Activated naive CD4-positive, alpha-beta T cell treated with anti-CD3 and anti-CD28 coated beads for 36 hours (primary cell): ENCODE measurements around the gene ZC3H7A. TPM values are rescaled to one million over a fixed set of nuclear protein-coding genes. Genes with fewer than 3 reads are reported as not detected.

Experiments used
- CTCF ChIA-PET: fragments of 350-600 bp; sonication (Branson Sonifier 250); formaldehyde crosslinking; loops from one replicate; lab custom pipeline; 2021; ENCODE audit warnings: antibody characterized with exemption; lab: Charles Lee
- DNase-seq: peaks from one replicate; pipeline ENCODE4 v3.0.0-alpha.2; 2020
- H3K27ac Mint-ChIP-seq: one replicate; pipeline ENCODE4 v1.8.0; 2021; ENCODE audit warnings: mild to moderate bottlenecking, mixed read lengths
- H3K27me3 Mint-ChIP-seq: one replicate; pipeline ENCODE4 v1.8.0; 2021; ENCODE audit warnings: low read depth, mixed read lengths
- H3K36me3 Mint-ChIP-seq: one replicate; pipeline ENCODE4 v1.8.0; 2021; ENCODE audit warnings: low read depth, mixed read lengths
- H3K4me1 Mint-ChIP-seq: one replicate; pipeline ENCODE4 v1.8.0; 2021; ENCODE audit warnings: low read depth, mixed read lengths
- H3K4me3 Mint-ChIP-seq: one replicate; pipeline ENCODE4 v1.8.0; 2021; ENCODE audit warnings: mild to moderate bottlenecking, moderate library complexity, mixed read lengths
- H3K9me3 Mint-ChIP-seq: one replicate; pipeline ENCODE4 v1.8.0; 2021; ENCODE audit warnings: mixed read lengths
- intact Hi-C: fragments of 100-400 bp; cut with micrococcal nuclease; formaldehyde crosslinking; loops from one replicate; pipeline ENCODE4 v1.15.1; 2023
- total RNA-seq, 2 experiments: library from RNA; stranded (reverse); gene quantifications; one replicate each; pipeline ENCODE4 v1.2.3, GENCODE V29; 2021

The ZC3H7A gene
- total RNA-seq, 2 experiments from 2014 or later: 123 to 127 TPM

DNA sequence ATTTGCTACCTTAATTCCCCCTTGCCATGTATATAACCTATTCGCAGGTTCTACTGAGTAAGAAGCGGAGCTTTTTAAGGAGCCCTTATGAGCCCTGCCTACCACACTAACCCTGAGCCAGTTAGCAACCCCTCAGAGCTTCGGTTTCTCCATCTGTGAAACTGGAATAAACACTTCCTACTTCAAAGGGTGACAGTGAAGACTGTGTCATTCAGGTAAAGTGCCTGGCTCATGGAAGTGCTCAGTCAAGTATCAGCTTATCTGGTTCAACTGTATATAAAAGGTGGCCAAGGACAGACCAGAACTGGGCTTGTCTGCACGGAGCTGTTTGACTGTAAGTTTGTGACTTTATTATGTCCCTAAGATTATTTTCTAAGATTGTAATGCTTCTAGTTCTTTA, 85.4 kb downstream of the ZC3H7A start:
- peaks cover 21% of the 10 kb centered on the region for H3K36me3 Mint-ChIP-seq
- intact Hi-C loops: loop anchor here (5.0 kb wide), 1 partner anchor 44 kb away; the partner anchor contains the start of gene SNN
- peaks cover 6% of the 10 kb centered on the region for H3K4me1 Mint-ChIP-seq
- H3K27me3 Mint-ChIP-seq: no peaks in the 10 kb centered on the region
- H3K27ac Mint-ChIP-seq: no peak overlapping the region
- H3K9me3 Mint-ChIP-seq: no peaks in the 10 kb centered on the region
- no peak overlapping the region for H3K4me3 Mint-ChIP-seq
- no peak for DNase-seq
- CTCF ChIA-PET: interaction anchor here (0.5 to 1.4 kb wide), 7 partner anchors 11 to 316 kb away, joined by 3 to 4 read pairs (median 4); no protein-coding TSS in a partner anchor

- no peak overlapping the region for H3K27ac Mint-ChIP-seq
- no peak for DNase-seq
- H3K4me3 Mint-ChIP-seq: no peak overlapping the region
- CTCF ChIA-PET: interaction anchor here (0.5 to 1.2 kb wide), 2 partner anchors 46 to 68 kb away, joined by 3 read pairs; no protein-coding TSS in a partner anchor
- peaks cover 4% of the 10 kb centered on the region for H3K4me1 Mint-ChIP-seq
- H3K27me3 Mint-ChIP-seq: no peaks in the 10 kb centered on the region
- peaks cover 18% of the 10 kb centered on the region for H3K36me3 Mint-ChIP-seq
- no peaks in the 10 kb centered on the region for H3K9me3 Mint-ChIP-seq
- intact Hi-C loops: no loop called here
These were observed 88.6 kb downstream of the ZC3H7A start for GRCh38 chr16:11708421-11708820.

DNA sequence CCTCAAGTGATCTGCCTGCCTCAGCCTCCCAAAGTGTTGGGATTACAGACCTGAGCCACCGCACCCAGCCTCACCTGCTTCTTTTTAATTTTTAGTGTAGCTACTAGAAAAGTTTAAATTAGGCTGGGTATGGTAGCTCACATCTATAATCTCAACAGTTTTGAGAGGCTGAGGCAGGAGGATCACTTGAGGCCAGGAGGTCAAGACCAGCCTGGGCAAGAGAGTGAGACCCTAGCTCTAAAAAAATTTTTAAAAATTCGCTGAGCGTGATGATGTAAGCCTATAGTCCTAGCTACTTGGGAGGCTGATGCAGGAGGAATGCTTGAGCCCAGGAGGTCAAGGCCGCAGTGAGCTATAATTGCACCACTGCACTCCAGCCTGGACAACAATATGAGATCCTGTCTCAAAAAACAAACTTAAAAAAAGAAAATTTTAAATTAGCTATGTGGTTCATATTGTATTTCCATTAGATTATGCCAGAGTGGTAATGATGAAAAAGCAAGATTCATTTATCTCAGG, 89.3 kb downstream of the ZC3H7A start:
- H3K4me1 Mint-ChIP-seq: peaks cover 4% of the 10 kb centered on the region
- H3K4me3 Mint-ChIP-seq: no peak overlapping the region
- H3K9me3 Mint-ChIP-seq: no peaks in the 10 kb centered on the region
- no peak overlapping the region for H3K27ac Mint-ChIP-seq
- CTCF ChIA-PET: interaction anchor here (0.5 to 1.2 kb wide), 2 partner anchors 47 to 68 kb away, joined by 3 read pairs; no protein-coding TSS in a partner anchor
- H3K36me3 Mint-ChIP-seq: peaks cover 20% of the 10 kb centered on the region
- intact Hi-C loops: no loop called here
- DNase-seq: no peak
- H3K27me3 Mint-ChIP-seq: no peaks in the 10 kb centered on the region

DNA sequence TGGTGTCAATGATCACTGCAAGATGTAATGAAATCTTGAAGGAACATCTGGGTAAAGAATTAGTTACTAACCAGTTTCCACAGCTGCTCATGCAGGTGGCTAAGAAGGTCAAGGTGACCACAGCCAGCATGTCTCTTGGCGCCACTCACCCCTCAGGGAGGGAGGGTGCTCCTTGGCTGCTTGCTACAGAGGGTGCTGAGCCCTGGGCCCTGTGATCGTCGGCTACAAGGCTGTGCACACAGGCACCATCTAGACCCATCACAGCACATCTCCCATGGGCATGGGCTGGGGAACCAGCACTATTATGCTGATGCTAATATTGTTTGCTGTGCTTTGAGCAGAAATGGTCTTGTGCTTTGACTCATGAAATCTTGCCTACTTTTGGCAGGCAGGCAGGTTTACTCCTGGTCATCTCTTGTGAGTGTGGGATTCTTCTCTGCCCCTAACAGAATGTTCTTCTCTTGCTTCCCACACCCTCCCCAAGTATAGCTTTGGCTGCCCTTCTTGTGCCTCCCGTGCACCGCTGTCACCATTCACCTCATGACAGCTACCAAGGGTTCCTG, 90.8 kb downstream of the ZC3H7A start:
- Mint-ChIP-seq H3K27me3 (no peaks in the 10 kb centered on the region), H3K4me3 (no peak overlapping the region), H3K9me3 (no peaks in the 10 kb centered on the region), H3K27ac (no peak overlapping the region), H3K36me3 (peaks cover 23% of the 10 kb centered on the region), H3K4me1 (peaks cover 8% of the 10 kb centered on the region)
- no peak for DNase-seq
- intact Hi-C loops: no loop called here
- CTCF ChIA-PET: interaction anchor here (2.8 kb wide), 1 partner anchor 8 kb away, joined by 18 read pairs; no protein-coding TSS in a partner anchor

DNA sequence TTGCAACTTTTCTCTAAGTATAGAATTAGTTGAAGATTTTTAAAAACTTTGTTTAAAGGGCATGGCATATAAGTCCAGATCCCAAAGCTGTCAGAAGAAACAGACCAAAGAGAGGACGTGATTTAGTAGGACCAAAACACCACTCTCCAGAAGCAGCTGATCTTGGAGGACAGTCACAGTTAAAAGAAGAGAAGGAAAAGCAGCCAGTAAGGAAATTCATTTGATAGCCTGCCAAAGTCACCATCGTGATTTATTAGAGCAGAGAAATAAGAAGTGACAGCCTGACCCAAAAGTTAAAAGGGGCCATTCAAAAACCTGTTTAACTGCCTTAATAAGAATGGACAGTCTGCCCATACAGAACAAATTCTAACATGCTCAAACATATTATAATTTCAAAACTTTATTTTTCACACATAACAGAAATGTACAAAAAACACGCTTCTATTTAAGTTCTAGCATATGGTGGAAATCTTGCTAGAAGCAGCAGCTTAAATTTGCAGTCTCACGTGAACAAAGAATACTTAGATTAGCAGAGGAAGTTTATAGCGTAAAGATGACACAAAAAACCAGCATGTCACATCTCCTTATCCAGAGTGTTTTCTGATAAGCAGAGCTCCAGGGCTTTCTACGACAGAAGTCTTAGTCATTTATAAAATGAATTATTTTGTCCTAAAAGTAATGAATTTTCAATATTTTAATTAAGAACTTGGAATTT, 91.6 kb downstream of the ZC3H7A start:
- Mint-ChIP-seq H3K9me3 (no peaks in the 10 kb centered on the region), H3K27me3 (no peaks in the 10 kb centered on the region), H3K36me3 (peaks cover 21% of the 10 kb centered on the region), H3K27ac (no peak overlapping the region), H3K4me1 (peaks cover 11% of the 10 kb centered on the region), H3K4me3 (no peak overlapping the region)
- DNase-seq: no peak
- CTCF ChIA-PET: interaction anchor here (2.8 kb wide), 1 partner anchor 9 kb away, joined by 18 read pairs; no protein-coding TSS in a partner anchor
- intact Hi-C loops: no loop called here

Other genes with a start within 250 kb of the ZC3H7A start
- 100 to 1,000 TPM; 171 to 174 TPM for gene LITAF, start 210.3 kb downstream of the ZC3H7A start, total RNA-seq
- gene SNN, start 128.8 kb downstream of the ZC3H7A start, total RNA-seq: 10 to 100 TPM; 12.0 to 13.6 TPM
- gene TXNDC11, start 54.4 kb downstream of the ZC3H7A start, total RNA-seq: 10 to 100 TPM; 24.6 to 25.5 TPM
- gene RSL1D1, start 54.3 kb upstream of the ZC3H7A start, total RNA-seq: 100 to 1,000 TPM; 354 to 365 TPM
- gene GSPT1, start 118.7 kb upstream of the ZC3H7A start, total RNA-seq: 100 to 1,000 TPM; 165 to 175 TPM
- gene NPIPB2, start 144.8 kb upstream of the ZC3H7A start, total RNA-seq: 1 to 10 TPM; 8.5 to 8.7 TPM
- not detected for gene TNFRSF17, start 168.0 kb upstream of the ZC3H7A start, total RNA-seq
- gene SNX29, start 179.5 kb upstream of the ZC3H7A start, total RNA-seq: 10 to 100 TPM in 1 of 2 experiments, 1 to 10 TPM in 1; 9.7 to 11.2 TPM